Pancreas (tissue), 10 donors: Measurements from ENCODE around the gene SCYGR1. TPM values are rescaled to one million over a fixed set of nuclear protein-coding genes. Genes with fewer than 3 reads are reported as not detected.

Source experiments
- ATAC-seq, 4 donors: fragments of 200-7000 bp; cut with Tn5 transposase; one replicate each; pipeline versions ENCODE4 v1.8.0 to v1.9.1; 2020; ENCODE audit warnings: mild to moderate bottlenecking in 4 of 4, moderate library complexity in 4 of 4
- DNase-seq, 6 donors: peaks; one replicate each; pipeline ENCODE4 v3.0.0-alpha.2; 2020
- FAIRE-seq: peaks from 2 replicates; lab custom pipeline; 2012; peaks lifted over from hg19 to GRCh38; lab: Jason Lieb, UNC
- H3K27ac ChIP-seq, 4 donors: fragments of 200-600 bp; sonication (generic); 1 replicate in 3 of 4; 2 replicates in 1 of 4; pipeline versions ENCODE4 v1.5.0 to v1.8.0; 2020
- H3K27me3 ChIP-seq, 4 donors: fragments of 200-600 bp; one replicate each; pipeline ENCODE4 v1.8.0; 2021
- H3K36me3 ChIP-seq, 3 donors: fragments of 200-600 bp; sonication (generic) in 1 of 3; one replicate each; pipeline versions ENCODE4 v1.5.0 to v1.8.0; 2020 to 2021
- H3K4me1 ChIP-seq, 3 donors: fragments of 200-600 bp; one replicate each; pipeline ENCODE4 v1.8.0; 2021
- H3K4me3 ChIP-seq, 4 donors: fragments of 200-600 bp; sonication (generic) in 2 of 4; one replicate each; pipeline versions ENCODE4 v1.5.0 to v1.8.0; 2020 to 2021
- H3K9me3 ChIP-seq, 4 donors: fragments of 200-600 bp; one replicate each; pipeline ENCODE4 v1.8.0; 2021
- CTCF ChIP-seq, 4 donors: fragments of 200-600 bp; sonication (generic) in 3 of 4; IDR thresholded peaks; one replicate each; pipeline versions ENCODE4 v1.5.0 to v1.8.0; 2021; ENCODE audit warnings: antibody characterized with exemption in 4 of 4
- WGBS, 2 donors: extraction: QIAGEN DNeasy Blood & Tissue Kit; methylation state at CpG; one replicate each; pipeline ENCODE4 v1.1.7; 2013; 5-methylcytosine and 5-hydroxymethylcytosine counted together
- intact Hi-C, 3 donors: fragments of 100-400 bp; cut with DNase I; formaldehyde crosslinking; loops; one replicate each; pipeline versions ENCODE4 v1.11.1 to v1.14.2; 2022
- polyA plus RNA-seq, 2 donors: library from polyadenylated mRNA; stranded (reverse); fragments of 200-250 nt; gene quantifications; one replicate each; pipeline ENCODE4 v1.2.3, GENCODE V29; 2013
- total RNA-seq, 6 donors: library from RNA; stranded (reverse); fragmentation: NEBNext Ultra II Directional in 4 of 6; extraction: Animal tissue kit (Norgen Biotek cat#: 25700) in 4 of 6; gene quantifications; one replicate each; pipeline versions ENCODE4 v1.2.1 to v1.2.4, GENCODE V29; 2021 to 2023
- donor health status: healthy with polysubstance abuse.
- donor health status: DM: no; HTN: no; CAD: no; lungs with moderate emphysema.
- donor health status: DM: no; HTN: no; CAD: no.
- donor health status: control.
- donor health status: control.
- donor health status: Bipolar disorder and iron deficiency.
- donor health status: DM: yes; HTN: yes; CAD: no.
- donor health status: DM: no; HTN: no; CAD: no.
- donor health status: DM: no; HTN: no; CAD: no.
- donor health status: DM: yes; HTN: yes; CAD: no.

Gene SCYGR1
- total and polyA plus RNA-seq, 8 donors, result not detected

- no peaks in the 10 kb centered on the region for H3K9me3 ChIP-seq
- intact Hi-C loops, result no loop called here
- no peak for DNase-seq
- H3K4me1 ChIP-seq, result no peaks in the 10 kb centered on the region
- no peak for FAIRE-seq
- WGBS, 2 donors, result 69 to 87% methylated on average over 3 of the region's 3 CpGs
- H3K27me3 ChIP-seq, result no peaks in the 10 kb centered on the region
- H3K36me3 ChIP-seq, result no peaks in the 10 kb centered on the region
- H3K4me3 ChIP-seq, result no peak overlapping the region
- ATAC-seq, result no peak
- TF ChIP-seq CTCF (IDR thresholded peaks at IDR 0.05), result no peak
- H3K27ac ChIP-seq, result no peak overlapping the region
Measured at GRCh38 chr2:227414846-227415245, 27.1 kb upstream of the SCYGR1 start.

- FAIRE-seq, result no peak
- H3K36me3 ChIP-seq, result no peaks in the 10 kb centered on the region
- 80 to 84% methylated on average over 8 of the region's 8 CpGs for WGBS, 2 donors
- H3K27ac ChIP-seq, result no peak overlapping the region
- H3K27me3 ChIP-seq, result no peaks in the 10 kb centered on the region
- no peaks in the 10 kb centered on the region for H3K4me1 ChIP-seq
- no peak overlapping the region for H3K4me3 ChIP-seq
- intact Hi-C loops, result no loop called here
- ATAC-seq, result no peak
- DNase-seq, result no peak
- TF ChIP-seq CTCF (IDR thresholded peaks at IDR 0.05), result no peak
- no peaks in the 10 kb centered on the region for H3K9me3 ChIP-seq
Measured at GRCh38 chr2:227413371-227413770, 25.6 kb upstream of the SCYGR1 start.

- ATAC-seq, result no peak
- no peak overlapping the region for H3K27ac ChIP-seq
- no peaks in the 10 kb centered on the region for H3K36me3 ChIP-seq
- DNase-seq, result no peak
- FAIRE-seq, result no peak
- intact Hi-C loops, result no loop called here
- no peaks in the 10 kb centered on the region for H3K27me3 ChIP-seq
- no peak for TF ChIP-seq CTCF (IDR thresholded peaks at IDR 0.05)
- H3K4me1 ChIP-seq, result no peaks in the 10 kb centered on the region
- WGBS, 2 donors, result 87 to 90% methylated on average over 5 of the region's 5 CpGs
- H3K4me3 ChIP-seq, result no peak overlapping the region
- H3K9me3 ChIP-seq, result no peaks in the 10 kb centered on the region
Measured at GRCh38 chr2:227412877-227413276, 25.1 kb upstream of the SCYGR1 start.

GRCh38 chr2:227411990-227412350 is 24.2 kb upstream of the SCYGR1 start:
- TF ChIP-seq CTCF (IDR thresholded peaks at IDR 0.05), result no peak
- H3K4me3 ChIP-seq, result no peak overlapping the region
- WGBS, 2 donors, result 59 to 75% methylated on average over 3 of the region's 3 CpGs
- FAIRE-seq (no peak), ATAC-seq (no peak), DNase-seq (no peak)
- no peaks in the 10 kb centered on the region for H3K36me3 ChIP-seq
- intact Hi-C loops, result no loop called here
- peaks cover 0 to under 1% (median 0%) of the 10 kb centered on the region in 3 donors for H3K4me1 ChIP-seq
- no peak overlapping the region for H3K27ac ChIP-seq
- H3K9me3 ChIP-seq, result no peaks in the 10 kb centered on the region
- no peaks in the 10 kb centered on the region for H3K27me3 ChIP-seq

- WGBS, 2 donors, result 83 to 93% methylated on average over 9 of the region's 9 CpGs
- TF ChIP-seq CTCF (IDR thresholded peaks at IDR 0.05), result no peak
- H3K9me3 ChIP-seq, result no peaks in the 10 kb centered on the region
- FAIRE-seq (no peak), ATAC-seq (no peak), DNase-seq (no peak)
- peaks cover 0 to 5% (median 3%) of the 10 kb centered on the region in 3 donors for H3K4me1 ChIP-seq
- H3K4me3 ChIP-seq, result no peak overlapping the region
- no peaks in the 10 kb centered on the region for H3K27me3 ChIP-seq
- intact Hi-C loops, result no loop called here
- no peaks in the 10 kb centered on the region for H3K36me3 ChIP-seq
- H3K27ac ChIP-seq, result no peak overlapping the region
Measured at GRCh38 chr2:227411320-227411989, 23.7 kb upstream of the SCYGR1 start.
